HG02840 (cell line): Measurements from ENCODE around the gene HOXA1.

Experiments
- ATAC-seq: cut with Tn5 transposase; IDR thresholded peaks from one replicate; pipeline ENCODE4 v1.9.1; 2021; ENCODE audit warnings: mild to moderate bottlenecking, moderate library complexity, moderate number of reproducible peaks; ENCODE audit not compliant: unreplicated experiment, low FRiP score

Gene HOXA1

GRCh38 chr7:27117887-27118491 is 22.2 kb upstream of the HOXA1 start:
- ATAC-seq = no peak

- no peak for ATAC-seq
Observed at GRCh38 chr7:27116962-27117886, 21.4 kb upstream of the HOXA1 start.

DNA sequence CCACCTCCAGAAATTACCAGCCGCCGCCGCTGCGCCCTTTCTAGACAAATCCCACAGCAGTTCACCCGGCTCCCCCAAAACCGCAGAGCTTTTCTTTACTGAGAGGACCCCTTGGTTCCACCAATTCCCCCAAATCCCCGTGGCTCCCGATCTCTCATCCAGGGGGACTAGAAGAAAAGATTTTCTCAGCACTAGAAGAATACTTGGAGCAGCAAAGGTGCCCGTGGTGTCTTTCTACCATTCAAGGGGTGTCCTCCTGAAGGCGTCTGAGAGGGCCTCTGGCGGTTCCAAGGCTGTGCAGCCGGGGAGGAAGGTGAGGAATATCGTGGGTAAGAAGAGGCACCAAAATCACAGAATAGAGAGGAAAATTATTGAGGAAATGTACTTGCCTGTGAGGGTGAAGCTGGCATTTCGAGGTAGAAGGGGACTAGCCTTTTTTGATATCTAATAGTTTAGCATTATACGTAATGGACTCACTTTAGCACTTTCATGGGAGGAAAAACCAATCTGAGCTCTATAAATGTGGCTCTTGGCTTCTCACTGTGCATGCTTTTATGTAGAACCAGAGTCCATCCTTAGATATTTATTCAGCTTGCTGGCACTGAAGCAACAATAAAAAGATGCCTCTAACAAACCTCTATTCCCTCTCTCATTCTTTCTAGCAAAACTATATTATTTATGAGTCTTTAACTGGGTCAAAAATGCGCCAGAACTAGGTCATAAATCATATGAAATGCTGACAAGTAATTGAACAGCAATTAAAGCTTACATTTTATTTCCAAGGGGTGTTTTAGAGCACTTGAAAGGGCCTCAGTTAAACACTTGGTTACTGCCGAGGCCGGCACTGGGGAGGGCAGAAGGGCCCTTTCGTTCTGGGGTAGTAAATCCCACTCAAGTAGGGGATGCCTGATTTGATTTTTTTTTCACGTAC is 20.5 kb upstream of the HOXA1 start:
- ATAC-seq = no peak

DNA sequence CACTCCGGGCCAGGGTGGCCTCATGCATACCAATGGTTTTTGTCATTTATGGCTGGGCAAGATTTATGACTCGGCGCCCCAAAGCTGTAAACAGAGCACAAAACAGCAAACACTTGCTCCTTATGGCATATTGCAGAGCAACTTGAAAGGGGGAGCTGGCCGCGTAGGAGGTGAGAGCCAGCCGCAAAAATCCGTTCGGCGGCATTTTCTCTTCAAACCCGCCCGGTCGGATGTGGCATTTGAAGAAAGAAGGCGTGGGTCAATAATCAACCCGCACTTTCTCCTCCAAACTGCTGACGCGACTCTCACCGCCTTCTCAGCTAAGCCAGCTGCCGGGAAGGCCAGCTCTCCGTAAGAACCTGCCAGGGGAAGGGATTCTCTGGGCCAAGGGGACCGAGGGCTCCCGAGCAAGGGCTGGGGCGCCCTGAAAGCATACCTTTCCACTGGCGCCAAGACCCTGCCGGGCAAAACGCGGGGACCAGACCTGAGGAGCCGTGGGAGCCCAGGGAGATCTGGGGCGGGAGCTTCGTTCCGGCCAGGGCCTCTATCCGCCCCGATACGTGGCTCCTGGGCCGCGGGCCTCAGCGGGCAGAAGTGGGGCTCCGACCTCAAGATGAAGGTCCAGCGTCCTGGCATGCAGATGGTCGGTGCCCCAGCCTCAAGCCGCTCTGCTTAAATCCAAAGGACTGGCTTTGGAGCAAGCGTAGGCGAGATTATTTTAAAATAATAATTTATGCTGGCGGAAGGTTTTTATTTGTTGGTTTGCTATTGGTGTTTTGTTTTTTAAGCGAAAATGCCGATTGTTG is 19.6 kb upstream of the HOXA1 start:
- no peak for ATAC-seq

DNA sequence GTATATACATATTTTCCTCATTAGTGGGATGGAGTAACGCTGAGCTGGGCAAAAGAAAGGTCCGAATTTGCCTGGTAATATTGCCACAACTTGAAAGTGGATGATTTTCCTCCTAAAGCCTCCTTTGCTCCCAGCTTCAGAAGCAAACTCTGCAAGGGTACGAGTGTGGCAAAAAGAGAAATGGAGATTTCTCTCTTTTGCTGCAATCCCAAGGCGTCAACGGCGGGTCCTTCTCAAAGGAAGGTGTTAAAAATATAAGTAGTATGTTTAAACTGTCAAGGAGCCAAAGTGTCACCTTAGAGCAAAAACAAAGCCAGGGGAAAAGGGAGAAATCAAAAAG is 19.1 kb upstream of the HOXA1 start:
- no peak for ATAC-seq

DNA sequence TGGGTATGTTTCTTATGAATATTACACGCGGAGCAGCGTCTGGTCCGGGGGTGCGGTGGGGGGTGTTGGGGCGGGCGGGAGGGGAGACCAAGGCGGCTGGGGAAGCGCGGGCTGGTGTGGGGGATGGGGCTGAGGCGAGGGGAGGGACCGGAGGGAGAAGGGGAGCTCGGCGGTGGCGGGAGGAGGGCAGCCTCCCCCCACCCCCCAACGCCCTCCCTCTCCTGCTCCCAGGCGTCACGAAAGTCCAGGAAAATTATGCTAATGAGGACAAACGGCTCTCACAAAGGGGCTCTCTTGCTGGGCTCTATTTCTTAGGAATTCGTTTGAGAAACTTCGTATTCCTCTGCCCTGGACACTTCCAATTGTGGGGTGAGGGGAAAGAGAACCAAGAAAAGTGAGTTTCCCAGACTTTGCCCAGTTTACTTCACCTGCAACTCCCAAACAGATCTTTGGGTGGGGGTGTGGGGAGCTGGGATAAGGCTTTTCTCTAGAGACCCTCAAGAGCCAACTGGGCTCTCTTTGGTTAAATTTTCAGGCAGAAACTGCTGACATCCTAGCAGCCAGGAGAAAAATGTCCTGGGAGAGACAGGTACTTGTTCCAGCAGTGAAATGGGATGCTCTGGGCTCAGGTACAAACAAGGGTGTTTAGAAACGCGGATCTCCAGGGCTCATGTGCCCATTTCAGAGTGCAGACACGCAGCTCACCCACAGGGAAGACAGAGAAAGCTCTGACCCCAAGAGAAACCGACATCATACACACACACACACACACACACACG is 18.4 kb upstream of the HOXA1 start:
- no peak for ATAC-seq

DNA sequence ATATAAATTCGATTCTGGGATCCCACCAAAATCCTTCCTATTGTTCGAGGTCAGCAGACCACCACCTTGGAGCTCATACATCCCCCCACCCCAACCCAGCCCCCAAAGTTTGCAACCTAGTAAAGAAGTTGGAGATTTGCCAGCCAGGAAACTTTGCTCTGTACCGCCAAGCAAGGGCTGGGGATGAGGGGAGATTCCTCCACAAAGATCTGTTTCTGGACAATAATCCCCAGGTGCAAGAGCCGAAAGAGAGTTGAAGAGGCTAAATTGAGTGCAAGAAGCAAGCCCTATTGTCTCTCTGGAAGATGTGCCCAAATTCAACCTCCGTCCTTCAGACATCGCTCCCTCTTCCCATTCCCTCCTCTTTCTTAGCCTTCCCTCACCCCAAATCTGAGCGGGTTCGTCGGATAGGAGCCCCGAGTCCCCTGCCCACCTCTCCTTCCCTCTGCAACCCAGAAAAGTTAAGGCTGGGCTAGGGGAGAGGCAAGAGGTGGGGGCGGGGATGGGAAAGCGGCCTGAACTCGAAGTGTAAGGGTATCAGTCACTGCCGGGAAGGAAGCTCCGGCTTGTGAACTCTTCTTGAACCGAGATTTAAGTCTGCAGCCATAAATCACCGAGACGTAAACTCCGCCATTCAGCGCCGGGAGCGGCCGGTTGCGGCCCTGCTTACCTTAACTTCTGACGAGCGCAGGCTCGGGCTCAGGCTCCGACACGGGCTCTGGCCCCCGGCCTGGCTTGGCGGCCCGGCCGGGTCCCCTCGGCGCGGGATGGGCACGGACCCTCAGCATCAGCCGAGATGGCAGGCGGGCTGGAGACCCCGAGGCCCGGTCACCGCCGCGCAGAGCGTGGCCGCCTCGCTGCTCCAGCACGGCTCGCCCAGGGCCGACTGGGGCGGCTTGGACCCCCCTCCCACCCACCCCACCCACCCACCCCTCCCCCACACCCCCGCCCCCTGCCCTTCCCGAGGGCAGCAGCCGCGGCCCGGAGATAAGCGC is 17.5 kb upstream of the HOXA1 start:
- no peak for ATAC-seq

DNA sequence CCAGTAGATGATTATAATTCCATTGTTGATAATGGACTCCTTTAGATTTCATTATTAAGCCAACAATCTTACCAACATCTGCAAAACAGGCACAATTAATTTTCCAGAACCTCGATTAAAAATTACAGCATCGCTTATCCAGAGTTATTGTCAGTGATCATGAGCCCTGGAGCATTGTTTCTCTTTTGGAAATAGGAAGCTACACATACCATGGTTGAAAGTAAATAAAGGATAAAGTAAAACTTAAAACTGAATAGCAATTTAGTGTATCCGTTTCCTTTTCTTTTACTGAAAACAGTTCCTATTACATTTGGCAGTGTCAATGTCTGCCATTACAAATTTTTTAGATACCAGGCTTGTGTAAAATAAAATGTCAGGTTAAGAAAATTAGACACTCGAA is 16.6 kb upstream of the HOXA1 start:
- no peak for ATAC-seq

DNA sequence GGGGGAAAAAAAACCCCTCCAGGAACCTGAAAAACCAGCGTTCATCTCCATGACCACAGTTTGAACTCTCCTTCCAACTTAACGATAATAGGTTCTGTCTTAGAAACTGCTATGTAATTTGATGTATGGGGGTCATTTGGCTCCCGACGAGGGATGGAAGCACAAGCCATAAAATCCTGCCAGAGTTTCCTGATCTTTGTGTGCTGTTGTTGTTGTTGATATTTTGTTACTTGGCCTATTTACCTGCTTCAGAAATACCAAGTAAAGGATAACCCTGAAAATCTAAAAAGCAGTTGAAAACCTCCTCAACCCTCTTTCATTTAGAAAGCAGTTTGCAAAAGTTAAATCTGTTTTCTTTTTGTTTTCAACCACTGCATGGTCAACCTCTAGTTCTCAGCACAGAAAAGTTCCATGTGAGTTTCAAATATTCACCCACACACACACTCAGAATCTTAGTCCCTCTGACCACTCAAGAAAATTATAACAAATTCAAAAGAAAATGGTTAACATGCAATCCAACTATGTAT is 16.0 kb upstream of the HOXA1 start:
- no peak for ATAC-seq

- no peak for ATAC-seq
Observed at GRCh38 chr7:27111042-27111750, 15.4 kb upstream of the HOXA1 start.

DNA sequence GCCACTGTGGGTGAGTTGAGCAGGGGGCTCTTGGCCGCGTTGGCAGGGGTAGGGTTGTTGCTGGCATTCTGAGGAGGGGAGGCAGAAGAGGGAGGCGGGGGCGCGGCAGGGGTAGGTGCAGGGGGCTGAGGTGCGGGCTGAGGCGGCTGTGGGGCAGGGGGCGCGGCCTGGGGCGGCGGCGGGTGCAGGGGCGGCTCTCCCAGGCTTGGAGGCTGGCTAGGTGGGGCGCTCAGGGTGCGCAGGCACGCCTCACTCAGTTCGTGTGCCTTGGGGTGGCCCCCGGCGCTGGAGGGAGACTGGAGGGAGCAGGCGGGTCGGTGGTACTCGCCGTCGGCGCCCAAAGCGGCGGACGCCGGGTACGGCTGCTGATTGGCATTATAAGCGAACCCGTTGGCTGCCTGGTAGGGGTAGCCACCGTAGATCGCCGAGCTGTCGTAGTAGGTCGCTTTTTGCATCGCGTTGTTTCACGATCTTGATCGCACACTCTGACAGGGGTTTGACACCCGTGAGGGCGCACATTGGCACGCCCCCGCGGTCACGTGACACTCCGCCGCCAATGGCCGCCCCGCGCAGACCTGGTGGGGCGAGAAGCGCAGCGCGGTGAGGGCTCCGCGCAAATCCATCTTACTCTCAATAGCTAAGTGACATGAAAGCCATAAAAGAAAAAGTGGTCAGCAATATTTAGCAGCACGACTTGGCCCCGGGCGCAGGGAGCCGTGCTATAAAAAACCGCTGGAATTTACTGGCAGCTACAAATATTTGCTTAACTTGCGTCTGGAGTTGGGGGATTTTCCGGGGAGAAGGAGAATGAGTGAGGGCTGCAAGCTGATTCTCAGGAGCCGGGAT is 14.6 kb upstream of the HOXA1 start:
- ATAC-seq = no peak

DNA sequence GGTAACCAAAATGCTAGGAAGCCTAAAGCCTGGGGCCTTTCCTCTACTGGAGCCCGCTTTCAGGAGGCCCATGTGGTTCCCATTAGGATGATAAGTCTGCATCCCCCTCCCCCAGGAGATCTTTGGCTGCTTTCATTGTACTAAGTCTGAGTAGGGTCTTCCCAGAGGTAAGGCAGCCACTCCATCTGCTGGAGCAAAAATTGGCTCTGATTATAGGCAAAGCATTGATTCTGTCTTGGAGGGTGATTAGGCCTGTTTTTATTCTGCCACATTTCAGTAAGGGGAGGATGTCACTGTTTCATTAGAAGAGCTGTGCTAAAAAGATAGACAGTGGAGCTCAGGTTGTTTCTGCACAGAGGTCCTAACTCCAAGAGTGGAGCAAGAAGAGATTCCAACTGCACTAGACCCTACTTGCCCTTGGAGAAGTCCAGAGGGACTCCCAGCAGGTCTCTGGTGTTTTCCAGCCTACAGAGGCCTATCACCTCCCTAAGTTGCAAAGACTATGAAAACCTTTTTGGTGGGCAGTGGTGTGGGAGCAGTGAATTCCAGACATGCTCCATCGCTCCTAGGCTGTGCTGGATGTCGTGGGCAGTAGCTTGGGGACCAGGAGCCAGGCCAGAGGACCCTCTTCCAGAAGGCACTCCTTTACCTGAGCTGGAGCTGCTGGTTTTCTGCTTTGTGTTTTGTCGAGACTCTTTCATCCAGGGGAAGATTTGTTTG is 13.8 kb upstream of the HOXA1 start:
- no peak for ATAC-seq

- ATAC-seq = no peak
Observed at GRCh38 chr7:27108390-27109127, 12.8 kb upstream of the HOXA1 start.

DNA sequence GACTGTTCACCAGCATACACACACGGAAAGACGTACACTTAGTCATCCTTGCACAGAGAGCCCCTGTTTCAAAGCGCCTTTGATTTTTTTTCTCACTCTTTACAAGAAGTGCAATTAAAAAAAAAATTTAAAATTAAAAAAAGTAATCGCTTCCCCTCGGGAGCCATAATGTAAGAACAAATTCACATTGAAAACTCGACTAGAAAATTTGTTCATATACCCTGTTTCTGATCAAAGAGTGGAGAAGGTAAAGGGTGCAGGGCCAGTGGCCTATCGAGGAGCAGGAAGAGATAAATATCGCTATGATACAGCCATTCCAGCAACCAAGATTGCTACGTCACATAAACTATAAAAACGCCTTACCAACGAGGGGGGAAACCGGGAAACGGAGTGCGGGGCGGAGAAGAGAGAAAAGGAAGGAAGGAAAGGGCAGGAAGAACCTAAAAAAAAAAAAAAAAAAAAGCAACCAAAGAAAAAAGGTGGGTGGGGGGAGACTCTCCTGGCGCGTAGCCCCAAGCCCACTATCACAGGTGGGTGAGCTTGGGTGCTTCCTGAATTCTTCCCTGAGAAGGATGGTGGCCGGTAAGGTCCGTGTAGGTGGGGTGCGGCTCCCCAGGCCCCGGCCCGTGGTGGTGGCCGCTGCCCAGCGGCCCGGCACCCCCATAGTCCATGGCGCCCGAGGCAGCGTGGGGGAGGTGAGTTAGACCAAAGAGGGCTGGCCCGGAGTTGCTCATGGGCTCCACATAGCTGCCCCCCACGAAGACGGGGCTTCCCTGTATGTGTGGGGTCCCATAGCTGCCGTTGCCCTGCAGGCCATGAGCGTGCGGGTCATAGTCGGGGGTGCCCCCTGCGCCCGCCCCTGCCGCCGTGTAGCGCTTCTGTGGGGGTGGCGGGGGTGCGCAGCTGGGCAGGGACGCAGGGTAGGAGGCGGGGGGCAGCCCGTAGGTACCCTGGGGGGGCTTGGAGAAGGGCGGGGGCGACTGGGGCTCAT is 11.9 kb upstream of the HOXA1 start:
- no peak for ATAC-seq
